HL-60 (cell line): ENCODE results near the gene FKBP7.

Experiments
- CTCF ChIP-seq: IDR thresholded peaks from one replicate; pipeline ENCODE4 v1.5.1; 2011; ENCODE audit warnings: low read length, control low read depth, inconsistent platforms; ENCODE audit not compliant: insufficient read depth
- POLR2AphosphoS5 ChIP-seq: IDR thresholded peaks from 2 replicates; pipeline ENCODE4 v1.6.1; 2012; ENCODE audit warnings: low read depth

DNA sequence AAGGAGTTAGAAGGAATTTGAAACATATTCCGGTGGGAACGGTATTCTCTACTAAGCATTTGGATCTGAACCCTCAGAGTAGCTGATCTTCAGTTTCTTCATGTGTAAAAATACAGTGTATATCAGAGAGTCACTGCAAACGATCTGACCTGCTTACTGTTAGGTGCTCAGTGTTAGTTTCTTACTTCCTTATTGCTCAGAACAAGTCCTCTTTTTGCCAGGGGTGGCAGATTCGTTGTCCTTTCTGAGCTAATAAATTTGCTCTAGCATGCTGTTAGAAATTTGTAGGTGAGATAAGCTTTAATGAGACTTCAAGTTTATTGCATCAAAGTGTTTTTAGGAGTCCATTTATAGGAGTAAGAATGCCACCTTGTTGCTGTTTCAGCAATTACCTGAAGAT is 17.6 kb upstream of the FKBP7 start:
- TF ChIP-seq CTCF (no peak), POLR2AphosphoS5 (no peak)
